Immature natural killer cell (primary cell): ENCODE results near the gene TMEM273. TPM values are rescaled to one million over a fixed set of nuclear protein-coding genes. Genes with fewer than 3 reads are reported as not detected.
A peak's percentile ranks its signal among the peaks of the same experiment; 100 is the strongest.

ENCODE experiments used
- DNase-seq, 3 donors: peaks; one replicate each; pipeline ENCODE4 v3.0.0; 2022; ENCODE audit warnings: mixed read lengths in 1 of 3
- H3K27ac Mint-ChIP-seq, 6 donors: one replicate each; pipeline ENCODE4 v1.8.0; 2020; ENCODE audit warnings: mixed read lengths in 6 of 6, mild to moderate bottlenecking in 5 of 6, inconsistent platforms in 4 of 6, moderate library complexity in 3 of 6
- H3K27me3 Mint-ChIP-seq, 3 donors: one replicate each; pipeline ENCODE4 v1.8.0; 2020 to 2021; ENCODE audit warnings: low read depth in 3 of 3, mild to moderate bottlenecking in 3 of 3, mixed read lengths in 3 of 3, moderate library complexity in 3 of 3, inconsistent platforms in 1 of 3
- H3K36me3 Mint-ChIP-seq, 3 donors: one replicate each; pipeline ENCODE4 v1.8.0; 2020; ENCODE audit warnings: mixed read lengths in 3 of 3, inconsistent platforms in 2 of 3, mild to moderate bottlenecking in 2 of 3
- H3K4me1 Mint-ChIP-seq, 2 donors: one replicate each; pipeline ENCODE4 v1.8.0; 2020; ENCODE audit warnings: inconsistent platforms in 2 of 2, mild to moderate bottlenecking in 2 of 2, mixed read lengths in 2 of 2, moderate library complexity in 1 of 2
- H3K4me3 Mint-ChIP-seq, 5 donors: one replicate each; pipeline ENCODE4 v1.8.0; 2020; ENCODE audit warnings: mild to moderate bottlenecking in 5 of 5, mixed read lengths in 5 of 5, inconsistent platforms in 3 of 5, moderate library complexity in 3 of 5
- H3K9me3 Mint-ChIP-seq, 6 donors: one replicate each; pipeline ENCODE4 v1.8.0; 2020; ENCODE audit warnings: mild to moderate bottlenecking in 6 of 6, mixed read lengths in 6 of 6, inconsistent platforms in 4 of 6, moderate library complexity in 3 of 6
- polyA plus RNA-seq, 3 donors: library from polyadenylated mRNA; unstranded; fragments of 300-500 nt; fragmentation: Illumina TruSeq; gene quantifications; one replicate each; pipeline ENCODE4 v1.2.3, GENCODE V29; 2021

The TMEM273 gene
- polyA plus RNA-seq, 3 donors from 2014 or later: 23.4 to 114 (median 47.0) TPM

GRCh38 chr10:49107111-49107886 lies 80.9 kb downstream of the TMEM273 start:
- H3K27me3 Mint-ChIP-seq: peaks cover 3 to 6% (median 4%) of the 10 kb centered on the region in 3 donors
- H3K27ac Mint-ChIP-seq: no peak overlapping the region

GRCh38 chr10:49106451-49106850 lies 81.7 kb downstream of the TMEM273 start:
- no peaks in the 10 kb centered on the region for H3K36me3 Mint-ChIP-seq
- H3K4me3 Mint-ChIP-seq: no peak overlapping the region
- H3K4me1 Mint-ChIP-seq: no peaks in the 10 kb centered on the region

More at GRCh38 chr10:49107111-49107886, 80.9 kb downstream of the TMEM273 start:
- no peaks in the 10 kb centered on the region for H3K4me1 Mint-ChIP-seq
- no peak for DNase-seq
- H3K9me3 Mint-ChIP-seq: no peaks in the 10 kb centered on the region
- no peaks in the 10 kb centered on the region for H3K36me3 Mint-ChIP-seq
- no peak overlapping the region for H3K4me3 Mint-ChIP-seq

DNA sequence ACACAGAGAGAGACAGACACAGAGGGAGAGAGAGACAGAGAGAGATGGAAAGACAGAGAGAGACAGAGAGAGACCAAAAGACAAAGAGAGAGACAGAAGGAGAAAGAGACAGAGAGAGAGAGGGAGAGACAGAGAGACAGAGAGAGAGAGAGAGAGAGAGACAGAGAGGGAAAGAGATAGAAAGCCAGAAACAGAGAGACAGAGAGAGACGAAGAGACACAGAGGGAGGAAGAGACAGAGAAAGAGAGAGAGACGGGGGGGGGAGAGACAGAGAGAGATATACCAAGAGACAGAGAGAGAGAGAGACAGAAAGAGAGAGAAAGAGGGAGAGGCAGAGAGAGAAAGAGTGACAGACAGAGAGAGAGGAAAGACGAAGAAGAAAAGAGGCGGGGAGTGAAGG lies 83.1 kb downstream of the TMEM273 start:
- Mint-ChIP-seq H3K4me3 (no peak overlapping the region), H3K9me3 (peaks cover 0 to 1% (median 0%) of the 10 kb centered on the region in 6 donors), H3K36me3 (no peaks in the 10 kb centered on the region), H3K27ac (peak overlapping the region in 1 of 6 donors; percentile 47), H3K27me3 (peaks cover 3 to 4% (median 4%) of the 10 kb centered on the region in 3 donors), H3K4me1 (no peaks in the 10 kb centered on the region)
- no peak for DNase-seq

More at GRCh38 chr10:49106451-49106850, 81.7 kb downstream of the TMEM273 start:
- H3K27me3 Mint-ChIP-seq: peaks cover 3 to 5% (median 4%) of the 10 kb centered on the region in 3 donors
- peaks cover 0 to 1% (median 0%) of the 10 kb centered on the region in 6 donors for H3K9me3 Mint-ChIP-seq
- H3K27ac Mint-ChIP-seq: no peak overlapping the region
- no peak for DNase-seq

Other genes with a start within 250 kb of the TMEM273 start
- gene LRRC18, start 248.6 kb downstream of the TMEM273 start, polyA plus RNA-seq: not detected
- under 1 TPM in 2 of 3 donors, not detected in 1; 0.03 to 0.12 TPM for gene VSTM4, start 72.9 kb downstream of the TMEM273 start, polyA plus RNA-seq
- not detected for gene FAM170B, start 54.4 kb downstream of the TMEM273 start, polyA plus RNA-seq
- gene C10orf71, start 110.8 kb upstream of the TMEM273 start, polyA plus RNA-seq: not detected
- gene DRGX, start 207.7 kb upstream of the TMEM273 start, polyA plus RNA-seq: not detected